ENCODE measurements around the gene TTLL9. TPM values are rescaled to one million over a fixed set of nuclear protein-coding genes. Genes with fewer than 3 reads are reported as not detected.

The TTLL9 gene
- total RNA-seq, 2 donors from 2014 or later = not detected

GRCh38 chr20:31903627-31904386, 33.4 kb downstream of the TTLL9 start:
- no peaks in the 10 kb centered on the region for H3K9me3 ChIP-seq
- H3K4me1 ChIP-seq = no peaks in the 10 kb centered on the region
- intact Hi-C loops (cut with DNase I) = no loop called here
- TF ChIP-seq CTCF (IDR thresholded peaks at IDR 0.05) = no peak
- H3K4me3 ChIP-seq = no peak overlapping the region
- H3K36me3 ChIP-seq = no peaks in the 10 kb centered on the region
- DNase-seq = no peak
- H3K27me3 ChIP-seq = no peaks in the 10 kb centered on the region
- no peak overlapping the region for H3K27ac ChIP-seq
- no peak overlapping the region for H3K9ac ChIP-seq (ENCODE audit: low read depth in 2 of 2, low read length in 2 of 2)

- no peak for DNase-seq
Measured at GRCh38 chr20:31906001-31906400, 35.6 kb downstream of the TTLL9 start.

GRCh38 chr20:31907046-31907445, 36.6 kb downstream of the TTLL9 start:
- intact Hi-C loops (cut with DNase I) = no loop called here
- H3K4me3 ChIP-seq = no peak overlapping the region
- no peaks in the 10 kb centered on the region for H3K36me3 ChIP-seq

More at GRCh38 chr20:31906001-31906400, 35.6 kb downstream of the TTLL9 start:
- Histone ChIP-seq H3K36me3 (no peaks in the 10 kb centered on the region), H3K4me1 (no peaks in the 10 kb centered on the region), H3K9me3 (no peaks in the 10 kb centered on the region), H3K27me3 (no peaks in the 10 kb centered on the region), H3K27ac (no peak overlapping the region), H3K4me3 (no peak overlapping the region), H3K9ac (ENCODE audit: low read depth in 2 of 2, low read length in 2 of 2) (no peak overlapping the region)
- TF ChIP-seq CTCF (IDR thresholded peaks at IDR 0.05) = no peak
- intact Hi-C loops (cut with DNase I) = no loop called here

DNA sequence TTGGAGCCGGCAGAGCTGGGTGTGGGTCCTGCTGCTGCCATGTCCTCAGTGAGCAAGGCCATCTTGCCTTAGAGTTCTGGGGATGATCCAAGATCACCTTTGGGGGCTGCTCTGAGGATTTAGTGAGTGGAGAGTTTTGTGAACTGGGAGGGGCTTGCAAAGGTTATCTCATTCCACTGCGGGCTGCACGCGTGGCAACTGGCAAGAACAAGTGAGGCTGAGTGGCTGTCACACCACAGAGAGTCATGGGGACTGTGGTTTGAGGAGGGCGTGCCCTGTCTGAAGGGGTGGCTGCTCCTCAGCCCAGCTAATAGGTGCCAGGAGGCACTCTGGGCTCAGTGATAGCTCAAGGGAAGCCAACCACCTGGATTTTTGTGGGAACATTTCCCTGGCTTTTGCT, 37.6 kb downstream of the TTLL9 start:
- no peaks in the 10 kb centered on the region for H3K4me1 ChIP-seq
- H3K4me3 ChIP-seq = no peak overlapping the region
- no peaks in the 10 kb centered on the region for H3K9me3 ChIP-seq
- TF ChIP-seq CTCF (IDR thresholded peaks at IDR 0.05) = no peak
- intact Hi-C loops (cut with DNase I) = no loop called here
- no peak overlapping the region for H3K9ac ChIP-seq (ENCODE audit: low read depth in 2 of 2, low read length in 2 of 2)
- no peak overlapping the region for H3K27ac ChIP-seq
- H3K36me3 ChIP-seq = no peaks in the 10 kb centered on the region
- H3K27me3 ChIP-seq = no peaks in the 10 kb centered on the region
- no peak for DNase-seq

More at GRCh38 chr20:31907046-31907445, 36.6 kb downstream of the TTLL9 start:
- H3K9ac ChIP-seq (ENCODE audit: low read depth in 2 of 2, low read length in 2 of 2) = no peak overlapping the region
- no peak for TF ChIP-seq CTCF (IDR thresholded peaks at IDR 0.05)
- H3K4me1 ChIP-seq = no peaks in the 10 kb centered on the region
- H3K9me3 ChIP-seq = no peaks in the 10 kb centered on the region
- no peak overlapping the region for H3K27ac ChIP-seq
- DNase-seq = no peak
- no peaks in the 10 kb centered on the region for H3K27me3 ChIP-seq

DNA sequence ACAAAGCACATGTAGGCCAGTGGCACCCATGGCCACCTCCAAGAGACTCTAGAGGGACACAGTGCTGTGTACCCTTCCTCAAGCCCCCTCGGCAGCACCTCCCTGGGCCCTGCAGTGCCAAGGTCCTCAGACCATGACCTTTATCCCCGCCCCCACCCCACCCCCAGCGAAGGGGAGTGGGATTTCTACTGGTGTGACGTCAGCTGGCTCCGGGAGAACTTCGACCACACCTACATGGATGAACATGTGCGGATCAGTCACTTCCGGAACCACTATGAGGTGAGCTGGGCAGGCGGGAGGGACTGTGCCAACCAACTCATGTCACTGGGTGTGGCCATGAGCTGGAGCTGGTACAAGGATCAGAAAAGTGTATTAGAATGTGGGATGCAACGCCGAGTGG, 38.0 kb downstream of the TTLL9 start:
- TF ChIP-seq CTCF (IDR thresholded peaks at IDR 0.05) = no peak
- Histone ChIP-seq H3K27me3 (no peaks in the 10 kb centered on the region), H3K4me1 (no peaks in the 10 kb centered on the region), H3K36me3 (no peaks in the 10 kb centered on the region), H3K4me3 (no peak overlapping the region), H3K9me3 (no peaks in the 10 kb centered on the region), H3K27ac (no peak overlapping the region), H3K9ac (ENCODE audit: low read depth in 2 of 2, low read length in 2 of 2) (no peak overlapping the region)
- intact Hi-C loops (cut with DNase I) = no loop called here
- no peak for DNase-seq
